ENCODE data around the gene NLRP6. TPM values are rescaled to one million over a fixed set of nuclear protein-coding genes. Genes with fewer than 3 reads are reported as not detected.
"Not testable (repeated sequence)": the region's sequence is repeated elsewhere in the genome, so short reads cannot be mapped to it uniquely, and the experiment has no call there.

NLRP6 gene
- total RNA-seq, 4 donors from 2014 or later: 0.13 to 2.2 (median 0.42) TPM; not detected in 1

DNA sequence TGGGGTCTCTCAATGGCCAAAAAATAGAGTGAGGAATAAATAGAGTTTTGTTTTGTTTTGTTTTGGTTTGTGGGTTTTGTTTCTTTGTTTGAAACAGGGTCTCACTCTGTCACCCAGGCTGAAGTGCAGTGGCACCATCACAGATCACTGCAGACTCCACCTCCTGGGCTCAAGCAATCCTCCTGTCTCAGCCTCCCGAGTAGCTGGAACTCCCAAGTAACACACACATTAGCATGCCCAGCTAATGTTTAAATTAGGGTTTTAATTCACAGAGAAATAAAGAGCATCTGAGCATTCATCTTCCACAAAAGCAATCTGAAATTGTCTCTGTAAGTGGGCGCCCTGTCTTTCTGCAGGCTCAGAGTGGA is 51.7 kb downstream of the NLRP6 start:
- TF ChIP-seq POLR2A (IDR thresholded peaks at IDR 0.05; ENCODE audit: low read depth) (no peak), POLR2AphosphoS5 (IDR thresholded peaks at IDR 0.05) (no peak), EP300 (IDR thresholded peaks at IDR 0.05) (no peak)
- Histone ChIP-seq H3K27me3 (no peaks in the 10 kb centered on the region), H3K4me3 (no peak overlapping the region), H3K36me3 (no peaks in the 10 kb centered on the region), H3K9me3 (no peaks in the 10 kb centered on the region), H3K27ac (replicated peaks in 1 of 4) (no peak overlapping the region), H3K4me1 (peaks cover 27 to 42% (median 34%) of the 10 kb centered on the region in 4 donors)
- DNase-seq (ENCODE audit: extremely low spot score): no peak
- intact Hi-C loops (cut with DNase I): no loop called here
- 93% methylated on average over 2 of the region's 2 CpGs for WGBS

DNA sequence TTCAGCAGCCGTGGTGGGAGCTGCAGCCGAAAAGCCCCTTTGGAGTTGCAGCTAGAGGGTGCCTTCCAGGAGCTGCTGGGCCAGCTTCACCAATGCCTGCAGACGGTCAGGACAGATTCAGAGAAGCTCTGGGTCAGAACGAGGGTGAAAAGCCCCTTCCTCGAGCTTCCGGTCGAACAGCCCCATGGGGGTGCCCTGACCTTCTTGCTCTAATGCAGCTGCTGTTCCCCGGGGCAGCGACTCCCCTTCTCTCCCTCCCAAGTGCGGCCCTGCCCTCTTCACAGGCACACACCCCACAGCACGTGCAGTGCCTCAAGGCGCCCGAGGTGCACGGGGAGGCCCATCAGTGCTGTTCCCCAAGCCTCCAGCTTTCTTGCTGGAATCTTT is 52.1 kb downstream of the NLRP6 start:
- Histone ChIP-seq H3K27ac (replicated peaks in 1 of 4) (no peak overlapping the region), H3K27me3 (no peaks in the 10 kb centered on the region), H3K9me3 (no peaks in the 10 kb centered on the region), H3K4me1 (peaks cover 29 to 44% (median 33%) of the 10 kb centered on the region in 4 donors), H3K36me3 (no peaks in the 10 kb centered on the region), H3K4me3 (no peak overlapping the region)
- TF ChIP-seq EP300 (IDR thresholded peaks at IDR 0.05): no peak
- intact Hi-C loops (cut with DNase I): no loop called here
- WGBS: 84% methylated on average over 14 of the region's 14 CpGs
- DNase-seq (ENCODE audit: extremely low spot score): no peak

DNA sequence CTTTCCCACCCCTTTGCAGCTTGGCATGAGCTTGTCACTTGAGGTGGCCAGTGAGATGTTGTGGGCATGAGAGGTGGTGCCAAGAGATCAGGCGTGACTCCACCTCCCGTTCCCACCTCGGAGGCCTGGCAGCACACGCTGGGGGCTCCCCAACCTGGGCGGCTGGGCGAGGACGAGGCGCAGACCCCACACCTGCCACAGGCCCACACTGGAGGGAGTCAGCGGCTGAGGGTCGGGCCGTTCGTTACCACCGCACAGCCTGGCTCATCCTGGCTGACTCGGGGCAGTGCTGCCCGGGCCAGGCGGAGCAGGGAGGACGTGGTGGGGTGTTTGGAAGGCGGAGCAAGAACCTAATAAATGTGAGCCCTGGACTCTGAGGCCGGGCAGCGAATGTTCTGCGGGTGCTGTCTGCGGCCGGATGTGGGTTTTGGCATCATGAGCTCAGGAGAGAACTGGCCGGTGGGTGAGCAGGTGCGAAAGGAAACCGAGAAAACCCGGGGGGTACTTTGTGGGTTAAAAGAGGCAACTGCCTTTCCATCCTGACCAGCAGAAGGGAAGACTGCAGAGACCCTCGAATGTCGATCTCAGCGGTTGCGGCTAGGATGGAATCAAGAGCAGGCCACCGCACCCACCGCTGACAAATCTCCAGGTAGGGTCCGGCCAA is 52.6 kb downstream of the NLRP6 start:
- WGBS: 82% methylated on average over 19 of the region's 34 CpGs
- no peak overlapping the region for H3K4me3 ChIP-seq
- H3K4me1 ChIP-seq: peaks cover 30 to 44% (median 34%) of the 10 kb centered on the region in 4 donors
- DNase-seq (ENCODE audit: extremely low spot score): no peak
- no peaks in the 10 kb centered on the region for H3K27me3 ChIP-seq
- no peak overlapping the region for H3K27ac ChIP-seq (replicated peaks in 1 of 4)
- H3K36me3 ChIP-seq: no peaks in the 10 kb centered on the region
- intact Hi-C loops (cut with DNase I): no loop called here
- no peaks in the 10 kb centered on the region for H3K9me3 ChIP-seq
- TF ChIP-seq POLR2A (IDR thresholded peaks at IDR 0.05; ENCODE audit: low read depth) (no peak), POLR2AphosphoS5 (IDR thresholded peaks at IDR 0.05) (no peak), EP300 (IDR thresholded peaks at IDR 0.05) (no peak)
- TF ChIP-seq, protein P1, sequence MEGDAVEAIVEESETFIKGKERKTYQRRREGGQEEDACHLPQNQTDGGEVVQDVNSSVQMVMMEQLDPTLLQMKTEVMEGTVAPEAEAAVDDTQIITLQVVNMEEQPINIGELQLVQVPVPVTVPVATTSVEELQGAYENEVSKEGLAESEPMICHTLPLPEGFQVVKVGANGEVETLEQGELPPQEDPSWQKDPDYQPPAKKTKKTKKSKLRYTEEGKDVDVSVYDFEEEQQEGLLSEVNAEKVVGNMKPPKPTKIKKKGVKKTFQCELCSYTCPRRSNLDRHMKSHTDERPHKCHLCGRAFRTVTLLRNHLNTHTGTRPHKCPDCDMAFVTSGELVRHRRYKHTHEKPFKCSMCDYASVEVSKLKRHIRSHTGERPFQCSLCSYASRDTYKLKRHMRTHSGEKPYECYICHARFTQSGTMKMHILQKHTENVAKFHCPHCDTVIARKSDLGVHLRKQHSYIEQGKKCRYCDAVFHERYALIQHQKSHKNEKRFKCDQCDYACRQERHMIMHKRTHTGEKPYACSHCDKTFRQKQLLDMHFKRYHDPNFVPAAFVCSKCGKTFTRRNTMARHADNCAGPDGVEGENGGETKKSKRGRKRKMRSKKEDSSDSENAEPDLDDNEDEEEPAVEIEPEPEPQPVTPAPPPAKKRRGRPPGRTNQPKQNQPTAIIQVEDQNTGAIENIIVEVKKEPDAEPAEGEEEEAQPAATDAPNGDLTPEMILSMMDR (IDR thresholded peaks at IDR 0.05): no peak

DNA sequence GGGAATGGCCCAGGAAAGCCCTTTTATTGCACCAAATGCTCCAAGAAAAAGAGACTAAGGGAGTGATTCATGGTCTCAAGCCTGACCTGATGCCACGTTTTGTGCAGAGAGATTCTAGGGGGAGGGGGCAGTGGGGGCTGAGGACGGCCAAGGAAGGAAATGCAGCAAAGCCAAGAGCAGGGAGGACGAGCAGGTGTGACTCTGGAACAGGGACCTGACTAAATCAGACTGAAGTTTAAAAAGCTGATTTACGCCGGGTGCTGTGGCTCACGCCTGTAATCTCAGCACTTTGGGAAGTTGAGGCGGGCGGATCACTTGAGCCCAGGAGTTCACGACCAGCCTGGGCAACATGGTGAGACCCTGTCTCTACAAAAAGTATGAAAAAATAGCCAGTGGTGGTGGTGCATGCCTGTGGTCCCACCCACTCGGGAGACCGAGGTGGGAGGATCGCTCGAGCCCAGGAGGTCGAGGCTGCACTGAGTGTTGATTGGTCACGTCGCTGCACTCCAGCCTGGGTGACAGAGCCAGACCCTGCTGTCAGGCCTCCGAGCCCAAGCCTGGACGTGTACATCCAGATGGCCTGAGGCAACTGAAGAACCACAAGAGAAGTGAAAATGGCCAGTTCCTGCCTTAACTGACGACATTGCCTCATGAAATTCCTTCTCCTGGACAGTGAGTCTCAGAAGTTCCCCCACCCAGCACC is 53.3 kb downstream of the NLRP6 start:
- intact Hi-C loops (cut with DNase I): no loop called here
- 79% methylated on average over 14 of the region's 19 CpGs for WGBS
- Histone ChIP-seq H3K4me3 (no peak overlapping the region), H3K27ac (replicated peaks in 1 of 4) (no peak overlapping the region), H3K9me3 (no peaks in the 10 kb centered on the region), H3K36me3 (no peaks in the 10 kb centered on the region), H3K4me1 (peaks cover 30 to 44% (median 34%) of the 10 kb centered on the region in 4 donors), H3K27me3 (no peaks in the 10 kb centered on the region)
- TF ChIP-seq EP300 (IDR thresholded peaks at IDR 0.05) (no peak), POLR2A (IDR thresholded peaks at IDR 0.05; ENCODE audit: low read depth) (no peak), POLR2AphosphoS5 (IDR thresholded peaks at IDR 0.05) (no peak)
- TF ChIP-seq, protein P1 (IDR thresholded peaks at IDR 0.05): no peak
- DNase-seq (ENCODE audit: extremely low spot score): no peak

DNA sequence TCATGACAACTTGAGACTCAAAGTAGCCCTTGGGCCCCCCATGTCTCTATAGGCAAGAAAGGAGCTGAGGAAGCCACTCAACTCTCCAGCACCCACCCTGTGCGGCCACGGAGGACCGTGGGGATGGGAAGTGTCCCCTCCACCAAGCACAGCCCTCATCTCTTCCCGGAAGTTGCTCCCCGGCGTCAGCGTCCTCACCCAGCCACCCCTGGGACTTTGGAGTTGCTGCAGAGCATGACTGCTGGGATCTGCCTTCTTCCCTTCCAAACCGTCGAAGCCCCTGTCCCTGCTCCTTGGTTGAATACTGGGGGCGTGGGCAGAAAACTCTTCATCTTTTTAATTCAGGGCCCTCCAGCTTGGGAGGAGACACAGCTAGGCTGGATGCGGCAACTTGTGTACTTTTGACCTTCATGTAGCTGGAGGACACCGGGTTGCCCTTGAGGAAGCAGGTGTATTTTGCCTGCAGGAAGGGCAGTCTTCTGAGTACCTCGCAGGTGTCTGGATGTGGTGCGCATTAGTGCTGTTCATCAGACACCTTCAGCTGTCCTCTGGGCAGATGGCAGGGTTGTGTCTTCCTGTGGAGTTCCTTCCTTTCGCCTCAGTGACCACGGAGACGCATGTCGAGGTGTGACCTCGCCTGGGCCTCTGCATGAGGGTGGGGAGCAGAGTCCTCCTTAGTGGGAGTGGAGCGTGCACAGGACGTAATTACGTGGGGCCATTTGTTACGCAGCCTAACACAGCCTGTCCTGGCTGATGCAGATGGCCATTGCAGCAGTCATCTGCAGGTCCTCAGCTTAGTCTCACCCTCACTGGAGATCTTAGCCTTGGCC is 54.7 kb downstream of the NLRP6 start:
- H3K4me1 ChIP-seq: peaks cover 19 to 35% (median 23%) of the 10 kb centered on the region in 4 donors
- no peak for DNase-seq (ENCODE audit: extremely low spot score)
- H3K4me3 ChIP-seq: no peak overlapping the region
- no peaks in the 10 kb centered on the region for H3K27me3 ChIP-seq
- TF ChIP-seq POLR2AphosphoS5 (IDR thresholded peaks at IDR 0.05): no peak
- TF ChIP-seq EP300 (IDR thresholded peaks at IDR 0.05): no peak
- TF ChIP-seq POLR2A (IDR thresholded peaks at IDR 0.05; ENCODE audit: low read depth): no peak
- TF ChIP-seq, protein P1 (IDR thresholded peaks at IDR 0.05): no peak
- H3K9me3 ChIP-seq: no peaks in the 10 kb centered on the region
- intact Hi-C loops (cut with DNase I): no loop called here
- no peaks in the 10 kb centered on the region for H3K36me3 ChIP-seq
- no peak overlapping the region for H3K27ac ChIP-seq (replicated peaks in 1 of 4)
- 88% methylated on average over 21 of the region's 23 CpGs for WGBS

DNA sequence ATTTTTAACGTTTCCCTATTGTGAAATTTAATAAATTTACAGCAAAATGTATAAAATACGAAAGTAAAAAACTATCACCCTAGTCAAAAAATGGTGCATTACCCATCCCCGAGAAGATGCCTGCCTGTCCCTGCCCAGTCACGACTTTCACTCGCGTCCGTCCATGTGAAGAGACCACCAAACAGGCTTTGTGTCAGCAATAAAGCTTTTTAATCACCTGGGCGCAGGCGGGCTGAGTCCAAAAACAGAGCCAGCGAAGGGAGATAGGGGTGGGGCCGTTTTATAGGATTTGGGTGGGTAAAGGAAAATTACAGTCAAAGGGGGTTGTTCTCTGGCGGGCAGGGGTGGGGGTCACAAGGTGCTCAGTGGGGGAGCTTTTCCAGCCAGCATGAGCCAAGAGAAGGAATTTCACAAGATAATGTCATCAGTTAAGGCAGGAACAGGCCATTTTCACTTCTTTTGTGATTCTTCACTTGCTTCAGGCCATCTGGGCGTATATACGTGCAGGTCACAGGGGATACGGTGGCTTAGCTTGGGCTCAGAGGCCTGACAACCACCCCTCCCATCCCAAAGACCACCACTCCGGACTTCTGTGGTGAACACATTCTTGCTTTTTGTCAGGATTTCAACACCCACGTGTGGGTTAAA is 55.5 kb downstream of the NLRP6 start:
- H3K9me3 ChIP-seq; H3K27me3 ChIP-seq; intact Hi-C loops (cut with DNase I); DNase-seq (ENCODE audit: extremely low spot score); H3K36me3 ChIP-seq; H3K27ac ChIP-seq (replicated peaks in 1 of 4); H3K4me3 ChIP-seq: not testable (repeated sequence)
- 89% methylated on average over 17 of the region's 17 CpGs for WGBS
- H3K4me1 ChIP-seq: peaks cover 15 to 31% (median 21%) of the 10 kb centered on the region in 4 donors

Data from esophagus muscularis mucosa (tissue), 4 donors.